K562 (cell line): Measurements from ENCODE around the gene SLC25A20. TPM values are rescaled to one million over a fixed set of nuclear protein-coding genes. Genes with fewer than 3 reads are reported as not detected.

Experiments used
- ATAC-seq: fragments of 200-7000 bp; cut with Tn5 transposase; 3 replicates; pipeline ENCODE4 v1.9.1; 2020; ENCODE audit warnings: moderate library complexity
- BruUV-seq: library from RNA; stranded (reverse); fragments of 400-500 nt; replicated peaks from 2 replicates; lab custom pipeline; 2021; lab: Mats Ljungman, UMichigan
- CTCF ChIA-PET: fragments of 300-600 bp; formaldehyde crosslinking; extraction: SDS; loops from one replicate; lab custom pipeline; 2021; ENCODE audit warnings: low intra/inter-chr PET ratio; lab: Yijun Ruan, JAX
- POLR2A ChIA-PET: fragments of 300-600, 350-650 bp; sonication (Branson Sonifier 250); formaldehyde crosslinking; extraction: SDS; loops from one replicate; lab custom pipeline; 2021; ENCODE audit warnings: antibody characterized with exemption, inconsistent platforms; lab: Yijun Ruan, JAX
- DNase-seq, 4 experiments: peaks; one replicate each; pipeline versions ENCODE4 v3.0.0 to v3.0.0-alpha.2; 2011 to 2018; ENCODE audit warnings: low spot score in 3 of 4, mixed read lengths in 3 of 4; ENCODE audit errors: extremely low read depth in 1 of 4
- FAIRE-seq: peaks from 2 replicates; lab custom pipeline; 2011; peaks lifted over from hg19 to GRCh38; lab: Jason Lieb, UNC
- H2AFZ ChIP-seq: 2 replicates; pipeline ENCODE4 v1.6.0; 2011; ENCODE audit warnings: low read depth, low read length, control low read depth, inconsistent platforms
- H3K27ac ChIP-seq: fragments of 200-600 bp; 3 replicates; pipeline ENCODE4 v1.8.0; 2011; ENCODE audit warnings: low read depth, mild to moderate bottlenecking, control low read depth, inconsistent platforms, low read length, moderate library complexity, mixed read lengths; ENCODE audit errors: extremely low read depth
- H3K27me3 ChIP-seq, 2 experiments: fragments of 300-600 bp in 1 of 2; 2 replicates in 1 of 2; 3 replicates in 1 of 2; pipeline versions ENCODE4 v1.6.0 to v1.8.0; 2011; ENCODE audit warnings: inconsistent platforms in 2 of 2, low read length in 2 of 2, mild to moderate bottlenecking in 1 of 2, mixed read lengths in 1 of 2, moderate library complexity in 1 of 2; ENCODE audit not compliant: control insufficient read depth in 2 of 2, insufficient read depth in 2 of 2
- H3K36me3 ChIP-seq: fragments of 300-600 bp; 3 replicates; pipeline ENCODE4 v1.8.0; 2011; ENCODE audit warnings: mild to moderate bottlenecking, low read length, inconsistent platforms; ENCODE audit not compliant: control insufficient read depth, insufficient read depth
- H3K4me1 ChIP-seq, 2 experiments: fragments of 200-600 bp in 1 of 2; replicated peaks in 1 of 2; 2 replicates in 1 of 2; 3 replicates in 1 of 2; pipeline versions ENCODE4 v1.5.1 to v1.8.0; 2011; ENCODE audit warnings: inconsistent platforms in 2 of 2, low read length in 2 of 2, mild to moderate bottlenecking in 1 of 2, mixed read lengths in 1 of 2, moderate library complexity in 1 of 2; ENCODE audit not compliant: control insufficient read depth in 2 of 2, insufficient read depth in 2 of 2
- H3K4me2 ChIP-seq: 2 replicates; pipeline ENCODE4 v1.6.1; 2011; ENCODE audit warnings: low read length, control low read depth, inconsistent platforms, mixed read lengths; ENCODE audit not compliant: insufficient read depth
- H3K4me3 ChIP-seq: fragments of 200-600 bp; sonication (generic), shearing (Covaris generic); 2 replicates; pipeline ENCODE4 v1.5.1; 2016; ENCODE audit warnings: control low read depth, inconsistent platforms
- H3K79me2 ChIP-seq: fragments of 200-600 bp; 3 replicates; pipeline ENCODE4 v1.8.0; 2011; ENCODE audit warnings: low read length, inconsistent platforms; ENCODE audit not compliant: control insufficient read depth, insufficient read depth
- H3K9ac ChIP-seq, 2 experiments: 2 replicates each; pipeline versions ENCODE4 v1.6.0 to v1.6.1; 2011; ENCODE audit warnings: low read depth in 2 of 2, low read length in 2 of 2, control low read depth in 1 of 2, inconsistent platforms in 1 of 2, mild to moderate bottlenecking in 1 of 2, mixed read lengths in 1 of 2; ENCODE audit not compliant: insufficient read depth in 1 of 2
- H3K9me1 ChIP-seq: one replicate; pipeline ENCODE4 v1.6.0; 2011; ENCODE audit warnings: inconsistent platforms, mild to moderate bottlenecking, low read length, moderate library complexity; ENCODE audit not compliant: control insufficient read depth, insufficient read depth
- H3K9me3 ChIP-seq: replicated peaks from 2 replicates; pipeline ENCODE4 v1.5.1; 2011; ENCODE audit warnings: low read depth, low read length, inconsistent platforms; ENCODE audit not compliant: control insufficient read depth, insufficient read depth
- H4K20me1 ChIP-seq: replicated peaks from 2 replicates; pipeline ENCODE4 v1.6.1; 2011; ENCODE audit warnings: low read length, inconsistent platforms, mixed read lengths; ENCODE audit not compliant: control insufficient read depth, insufficient read depth
- ARHGAP35 ChIP-seq: fragments of 450-650 bp; IDR thresholded peaks from 2 replicates; pipeline ENCODE4 v1.6.1; 2018; ENCODE audit not compliant: partially characterized antibody
- ARID1B ChIP-seq: fragments of 450-650 bp; IDR thresholded peaks from 2 replicates; pipeline ENCODE4 v1.6.1; 2016; ENCODE audit warnings: antibody characterized with exemption, mild to moderate bottlenecking, inconsistent platforms
- CBFA2T2 ChIP-seq: fragments of 450-650 bp; conservative IDR thresholded peaks from 2 replicates; pipeline ENCODE4 v1.6.1; 2017; ENCODE audit warnings: mild to moderate bottlenecking
- FOXJ3 ChIP-seq: sonication (generic); formaldehyde crosslinking; IDR thresholded peaks from 2 replicates; pipeline ENCODE4 v1.4.0; 2020; ENCODE audit warnings: mild to moderate bottlenecking, missing genetic modification reagents
- HIVEP1 ChIP-seq: fragments of 250-450 bp; sonication (Bioruptor Pico); IDR thresholded peaks from 2 replicates; pipeline ENCODE4 v1.4.0; 2020; ENCODE audit warnings: mild to moderate bottlenecking
- HMBOX1 ChIP-seq: sonication (generic); IDR thresholded peaks from 2 replicates; pipeline ENCODE4 v1.6.1; 2016
- THRAP3 ChIP-seq: fragments of 450-650 bp; IDR thresholded peaks from 2 replicates; pipeline ENCODE4 v1.6.1; 2016; ENCODE audit warnings: mild to moderate bottlenecking, inconsistent platforms, borderline replicate concordance
- TRIM24 ChIP-seq, 2 experiments: fragments of 450-650 bp; IDR thresholded peaks; 2 replicates each; pipeline ENCODE4 v1.6.1; 2016
- TRIM28 ChIP-seq: fragments of 450-650 bp; IDR thresholded peaks from 2 replicates; pipeline ENCODE4 v1.6.1; 2017
- ZBTB43 ChIP-seq: sonication (generic); formaldehyde crosslinking; IDR thresholded peaks from 2 replicates; pipeline ENCODE4 v1.8.0; 2023; ENCODE audit warnings: mild to moderate bottlenecking, missing genetic modification reagents
- ZNF707 ChIP-seq: fragments of 250-450 bp; sonication (Bioruptor Pico); conservative IDR thresholded peaks from 2 replicates; pipeline ENCODE4 v1.8.0; 2022; ENCODE audit warnings: inconsistent platforms, mild to moderate bottlenecking, moderate library complexity
- ZNF740 ChIP-seq, 3 experiments: fragments of 200-800 bp in 1 of 3; sonication (Bioruptor generic) in 1 of 3; sonication (generic) in 1 of 3; formaldehyde crosslinking in 1 of 3; IDR thresholded peaks; 2 replicates each; pipeline versions ENCODE4 v1.6.1 to v1.8.0; 2016 to 2022; ENCODE audit warnings: mild to moderate bottlenecking in 2 of 3, missing compliant biosample characterization in 2 of 3, missing genetic modification characterization in 2 of 3, missing genetic modification reagents in 1 of 3
- WGBS: fragments of 100-300 bp; shearing (Covaris generic); methylation state at CpG from one replicate; pipeline ENCODE4 v1.1.6; 2016; ENCODE audit warnings: low coverage, mixed read lengths; ENCODE audit not compliant: insufficient coverage; ENCODE audit errors: missing lambda C conversion rate; 5-methylcytosine and 5-hydroxymethylcytosine counted together
- in situ Hi-C: fragments of 300-500 bp; cut with MboI; formaldehyde crosslinking; loops from 4 replicates; pipeline ENCODE4 v1.15.0; 2018; ENCODE audit warnings: inconsistent platforms, mixed read lengths
- intact Hi-C: fragments of 100-400 bp; cut with micrococcal nuclease; formaldehyde crosslinking; loops from 2 replicates; pipeline ENCODE4 v1.14.2; 2022
- polyA plus RNA-seq, 8 experiments: library from polyadenylated mRNA; depleted of rRNA in 4 of 8; stranded (reverse) in 5 of 8; unstranded in 3 of 8; fragments of >200 nt; fragmentation: Nextera tagmentation in 2 of 8; fragmentation: Illumina TruSeq in 1 of 8; extraction: Ambion mirVana in 2 of 8; extraction: Trizol in 1 of 8; gene quantifications; 2 replicates each; pipeline versions ENCODE4 v1.2.1 to v1.2.3, GENCODE V29; 2011 to 2014; ENCODE audit warnings: inconsistent platforms in 1 of 8, missing spikeins in 1 of 8
- total RNA-seq, 7 experiments: library from RNA; depleted of rRNA in 6 of 7; stranded (reverse); fragments of >200 nt in 6 of 7; fragmentation: Illumina TruSeq in 2 of 7; extraction: Trizol in 2 of 7; gene quantifications; 2 replicates each; pipeline versions ENCODE4 v1.2.1 to v1.2.3, GENCODE V29; 2011 to 2021; ENCODE audit warnings: low replicate concordance in 1 of 7
- TF ChIP-seq, protein P1 (sequence below): sonication (generic); formaldehyde crosslinking; IDR thresholded peaks from 2 replicates; pipeline ENCODE4 v1.8.1; 2022; ENCODE audit warnings: missing genetic modification reagents

Gene SLC25A20
- total and polyA plus RNA-seq, 9 of the 15 experiments (the other 6 are each of a cell fraction or from before 2014, with no cell fraction given): 14.3 to 48.1 (median 21.6) TPM

GRCh38 chr3:48945432-48945831 is 46.8 kb upstream of the SLC25A20 start:
- POLR2A ChIA-PET: interaction anchor here (1.0 kb wide), 1 partner anchor 13 kb away, joined by 3 read pairs; no protein-coding TSS in a partner anchor
- no peak overlapping the region for H3K4me2 ChIP-seq

DNA sequence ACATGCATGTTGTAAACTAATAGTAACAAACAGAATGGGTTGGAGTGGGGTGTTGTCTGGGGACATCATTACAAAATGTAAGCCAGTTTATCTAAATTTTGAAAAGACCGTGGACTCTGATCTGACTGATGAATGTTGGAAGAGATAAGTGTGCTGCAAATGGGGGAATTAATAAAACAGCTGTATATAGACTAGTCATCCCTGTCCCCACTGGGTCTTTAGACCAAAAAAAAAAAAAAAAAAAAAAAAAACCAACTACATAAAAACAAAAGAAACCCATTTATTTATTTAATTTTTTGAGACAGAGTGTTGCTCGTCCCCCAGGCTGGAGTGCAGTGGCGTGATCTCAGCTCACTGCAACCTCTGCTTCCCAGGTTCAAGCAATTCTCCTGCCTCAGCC is 40.0 kb upstream of the SLC25A20 start:
- Histone ChIP-seq H3K4me2 (no peak overlapping the region), H3K27me3 (no peaks in the 10 kb centered on the region)
- ATAC-seq: no peak
- TF ChIP-seq, protein P1, sequence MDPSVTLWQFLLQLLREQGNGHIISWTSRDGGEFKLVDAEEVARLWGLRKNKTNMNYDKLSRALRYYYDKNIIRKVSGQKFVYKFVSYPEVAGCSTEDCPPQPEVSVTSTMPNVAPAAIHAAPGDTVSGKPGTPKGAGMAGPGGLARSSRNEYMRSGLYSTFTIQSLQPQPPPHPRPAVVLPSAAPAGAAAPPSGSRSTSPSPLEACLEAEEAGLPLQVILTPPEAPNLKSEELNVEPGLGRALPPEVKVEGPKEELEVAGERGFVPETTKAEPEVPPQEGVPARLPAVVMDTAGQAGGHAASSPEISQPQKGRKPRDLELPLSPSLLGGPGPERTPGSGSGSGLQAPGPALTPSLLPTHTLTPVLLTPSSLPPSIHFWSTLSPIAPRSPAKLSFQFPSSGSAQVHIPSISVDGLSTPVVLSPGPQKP (CRISPR knock-in tag): no peak
- TF ChIP-seq THRAP3 (no peak), HIVEP1 (CRISPR knock-in tag) (no peak), HMBOX1 (no peak), CBFA2T2 (no peak), ARHGAP35 (no peak), ZBTB43 (CRISPR knock-in tag) (no peak), TRIM28 (no peak), TRIM24 (IDR thresholded peaks at IDR 0.05) (no peak), ZNF740 (CRISPR knock-in tag; IDR thresholded peaks at IDR 0.05) (no peak), ZNF740 (tag; IDR thresholded peaks at IDR 0.05) (no peak), ARID1B (no peak)

More at GRCh38 chr3:48945432-48945831, 46.8 kb upstream of the SLC25A20 start:
- Histone ChIP-seq H3K9ac (no peak overlapping the region), H3K4me3 (no peak overlapping the region), H3K9me3 (no peaks in the 10 kb centered on the region), H4K20me1 (no peaks in the 10 kb centered on the region)
- in situ Hi-C loops: no loop called here
- CTCF ChIA-PET: no interaction called here
- TF ChIP-seq ZNF707 (CRISPR knock-in tag) (no peak), FOXJ3 (CRISPR knock-in tag) (no peak)
- TF ChIP-seq, all 486 proteins: peak for 0
- no peak overlapping the region for H3K27ac ChIP-seq
- no peak overlapping the region for H2AFZ ChIP-seq
- 88% methylated on average over 2 of the region's 2 CpGs for WGBS
- intact Hi-C loops: no loop called here
- peaks cover 0 to 3% of the 10 kb centered on the region in 2 experiments; a peak in 1 of 5 replicates for H3K4me1 ChIP-seq
- no peaks in the 10 kb centered on the region for H3K9me1 ChIP-seq
- peaks cover 60% of the 10 kb centered on the region for H3K79me2 ChIP-seq
- no TSS peak for BruUV-seq
- FAIRE-seq (no peak), DNase-seq (no peak), ATAC-seq (no peak)
- H3K27me3 ChIP-seq: no peaks in the 10 kb centered on the region
- peaks cover 32% of the 10 kb centered on the region for H3K36me3 ChIP-seq

More for the DNA sequence above, 40.0 kb upstream of the SLC25A20 start:
- intact Hi-C loops: no loop called here
- Histone ChIP-seq H3K4me1 (peaks cover 0 to 17% of the 10 kb centered on the region in 2 experiments; a peak in 4 of 5 replicates), H3K79me2 (peaks cover 61% of the 10 kb centered on the region), H4K20me1 (peaks cover 13% of the 10 kb centered on the region), H3K27ac (no peak overlapping the region), H3K9me3 (no peaks in the 10 kb centered on the region), H2AFZ (no peak overlapping the region), H3K9ac (no peak overlapping the region), H3K36me3 (peaks cover 47% of the 10 kb centered on the region), H3K4me3 (no peak overlapping the region), H3K9me1 (peaks cover 4% of the 10 kb centered on the region)
- ChIA-PET POLR2A (interaction anchor here (1.3 to 1.5 kb wide), 2 partner anchors 8 to 11 kb away, joined by 3 read pairs; no protein-coding TSS in a partner anchor), CTCF (no interaction called here)
- BruUV-seq: no TSS peak
- WGBS: 100% methylated on average over 3 of the region's 3 CpGs
- in situ Hi-C loops: no loop called here
- FAIRE-seq (no peak), DNase-seq (no peak)
